HepG2 (cell line): Measurements from ENCODE around the gene OR1J1. TPM values are rescaled to one million over a fixed set of nuclear protein-coding genes. Genes with fewer than 3 reads are reported as not detected.

Experiments used
- ATF6 ChIP-seq: sonication (generic); formaldehyde crosslinking; conservative IDR thresholded peaks from 2 replicates; pipeline ENCODE4 v1.4.0; 2020; ENCODE audit warnings: missing genetic modification reagents
- BCL6 ChIP-seq: IDR thresholded peaks from 2 replicates; pipeline ENCODE4 v1.6.1; 2016; ENCODE audit warnings: missing genetic modification reagents, missing compliant biosample characterization
- HES4 ChIP-seq: sonication (generic); formaldehyde crosslinking; IDR thresholded peaks from 2 replicates; pipeline ENCODE4 v1.9.0; 2021; ENCODE audit warnings: mild to moderate bottlenecking, missing genetic modification reagents, borderline replicate concordance
- HNF4A ChIP-seq: sonication (generic); formaldehyde crosslinking; IDR thresholded peaks from 2 replicates; pipeline ENCODE4 v1.4.0; 2020; ENCODE audit warnings: missing genetic modification reagents
- KDM6A ChIP-seq: IDR thresholded peaks from 2 replicates; pipeline ENCODE4 v1.6.1; 2016; ENCODE audit warnings: low read depth
- MTF1 ChIP-seq: sonication (generic); formaldehyde crosslinking; IDR thresholded peaks from 2 replicates; pipeline ENCODE4 v1.5.0; 2020; ENCODE audit warnings: missing genetic modification reagents
- PHF20 ChIP-seq: sonication (generic); formaldehyde crosslinking; IDR thresholded peaks from 2 replicates; pipeline ENCODE4 v1.5.0; 2020; ENCODE audit warnings: mild to moderate bottlenecking, missing genetic modification reagents
- PITX1 ChIP-seq: sonication (generic); formaldehyde crosslinking; IDR thresholded peaks from 2 replicates; pipeline ENCODE4 v1.5.1; 2020; ENCODE audit warnings: mild to moderate bottlenecking, missing genetic modification reagents
- POLR2AphosphoS5 ChIP-seq: IDR thresholded peaks from 2 replicates; pipeline ENCODE4 v1.6.1; 2012; ENCODE audit warnings: low read depth, low read length
- STAG1 ChIP-seq: sonication (generic); formaldehyde crosslinking; IDR thresholded peaks from 2 replicates; pipeline ENCODE4 v1.4.0; 2020; ENCODE audit warnings: missing genetic modification reagents
- polyA plus RNA-seq, 8 experiments: library from polyadenylated mRNA; depleted of rRNA in 3 of 8; stranded (reverse) in 7 of 8; unstranded in 1 of 8; fragments of >200 nt; fragmentation: Illumina TruSeq in 4 of 8; extraction: Trizol in 4 of 8; gene quantifications; 2 replicates each; pipeline versions ENCODE4 v1.2.1 to v1.2.3, GENCODE V29; 2011 to 2016; ENCODE audit warnings: low read depth in 4 of 8, missing spikeins in 1 of 8, mixed read lengths in 1 of 8; ENCODE audit not compliant: insufficient read depth in 1 of 8
- total RNA-seq, 5 experiments: library from RNA; depleted of rRNA; stranded (reverse); fragments of >200 nt; fragmentation: Illumina TruSeq; extraction: Trizol; gene quantifications; 2 replicates each; pipeline ENCODE4 v1.2.3, GENCODE V29; 2016; ENCODE audit warnings: low read depth in 1 of 5
- TF ChIP-seq, protein P1 (sequence below): sonication (generic); formaldehyde crosslinking; IDR thresholded peaks from 2 replicates; pipeline ENCODE4 v1.8.1; 2022; ENCODE audit warnings: mild to moderate bottlenecking, missing genetic modification reagents
- TF ChIP-seq, protein P2 (sequence below): IDR thresholded peaks from 2 replicates; pipeline ENCODE4 v1.6.1; 2018; ENCODE audit warnings: missing genetic modification reagents, mild to moderate bottlenecking, missing compliant biosample characterization
- TF ChIP-seq, protein P3 (sequence below): sonication (generic); formaldehyde crosslinking; IDR thresholded peaks from 2 replicates; pipeline ENCODE4 v1.4.0; 2020; ENCODE audit warnings: mild to moderate bottlenecking, missing genetic modification reagents
- TF ChIP-seq, protein P4 (sequence below): sonication (generic); formaldehyde crosslinking; IDR thresholded peaks from 2 replicates; pipeline ENCODE4 v1.4.0; 2020; ENCODE audit warnings: mild to moderate bottlenecking, missing genetic modification reagents

Gene OR1J1
- total and polyA plus RNA-seq, 2 of the 13 experiments (the other 11 are each of a cell fraction or from before 2014, with no cell fraction given), result not detected

- TF ChIP-seq MTF1 (CRISPR knock-in tag), result no peak
- 0 out of 2 replicates have a peak, but pooled peaks have one; percentile 28 for TF ChIP-seq HES4 (CRISPR knock-in tag)
- TF ChIP-seq HNF4A (CRISPR knock-in tag), result no peak
- TF ChIP-seq, protein P1, sequence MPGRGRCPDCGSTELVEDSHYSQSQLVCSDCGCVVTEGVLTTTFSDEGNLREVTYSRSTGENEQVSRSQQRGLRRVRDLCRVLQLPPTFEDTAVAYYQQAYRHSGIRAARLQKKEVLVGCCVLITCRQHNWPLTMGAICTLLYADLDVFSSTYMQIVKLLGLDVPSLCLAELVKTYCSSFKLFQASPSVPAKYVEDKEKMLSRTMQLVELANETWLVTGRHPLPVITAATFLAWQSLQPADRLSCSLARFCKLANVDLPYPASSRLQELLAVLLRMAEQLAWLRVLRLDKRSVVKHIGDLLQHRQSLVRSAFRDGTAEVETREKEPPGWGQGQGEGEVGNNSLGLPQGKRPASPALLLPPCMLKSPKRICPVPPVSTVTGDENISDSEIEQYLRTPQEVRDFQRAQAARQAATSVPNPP (CRISPR knock-in tag), result no peak
- no peak for TF ChIP-seq ATF6
- TF ChIP-seq BCL6 (CRISPR knock-in tag), result no peak
- no peak for TF ChIP-seq KDM6A (CRISPR knock-in tag)
- peak; percentile 50 for TF ChIP-seq POLR2AphosphoS5
- TF ChIP-seq, protein P2, sequence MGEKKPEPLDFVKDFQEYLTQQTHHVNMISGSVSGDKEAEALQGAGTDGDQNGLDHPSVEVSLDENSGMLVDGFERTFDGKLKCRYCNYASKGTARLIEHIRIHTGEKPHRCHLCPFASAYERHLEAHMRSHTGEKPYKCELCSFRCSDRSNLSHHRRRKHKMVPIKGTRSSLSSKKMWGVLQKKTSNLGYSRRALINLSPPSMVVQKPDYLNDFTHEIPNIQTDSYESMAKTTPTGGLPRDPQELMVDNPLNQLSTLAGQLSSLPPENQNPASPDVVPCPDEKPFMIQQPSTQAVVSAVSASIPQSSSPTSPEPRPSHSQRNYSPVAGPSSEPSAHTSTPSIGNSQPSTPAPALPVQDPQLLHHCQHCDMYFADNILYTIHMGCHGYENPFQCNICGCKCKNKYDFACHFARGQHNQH (CRISPR knock-in tag), result peak; percentile 34; the same call in 1 of the 2 replicates
- TF ChIP-seq STAG1 (CRISPR knock-in tag), result 0 out of 2 replicates have a peak, but pooled peaks have one; percentile 6
- peak; percentile 52; the same call in 1 of the 2 replicates for TF ChIP-seq PHF20 (CRISPR knock-in tag)
- TF ChIP-seq PITX1 (CRISPR knock-in tag), result peak; percentile 82; the same call in 1 of the 2 replicates
- TF ChIP-seq, protein P3, sequence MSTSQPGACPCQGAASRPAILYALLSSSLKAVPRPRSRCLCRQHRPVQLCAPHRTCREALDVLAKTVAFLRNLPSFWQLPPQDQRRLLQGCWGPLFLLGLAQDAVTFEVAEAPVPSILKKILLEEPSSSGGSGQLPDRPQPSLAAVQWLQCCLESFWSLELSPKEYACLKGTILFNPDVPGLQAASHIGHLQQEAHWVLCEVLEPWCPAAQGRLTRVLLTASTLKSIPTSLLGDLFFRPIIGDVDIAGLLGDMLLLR, result no peak
- TF ChIP-seq, protein P4, sequence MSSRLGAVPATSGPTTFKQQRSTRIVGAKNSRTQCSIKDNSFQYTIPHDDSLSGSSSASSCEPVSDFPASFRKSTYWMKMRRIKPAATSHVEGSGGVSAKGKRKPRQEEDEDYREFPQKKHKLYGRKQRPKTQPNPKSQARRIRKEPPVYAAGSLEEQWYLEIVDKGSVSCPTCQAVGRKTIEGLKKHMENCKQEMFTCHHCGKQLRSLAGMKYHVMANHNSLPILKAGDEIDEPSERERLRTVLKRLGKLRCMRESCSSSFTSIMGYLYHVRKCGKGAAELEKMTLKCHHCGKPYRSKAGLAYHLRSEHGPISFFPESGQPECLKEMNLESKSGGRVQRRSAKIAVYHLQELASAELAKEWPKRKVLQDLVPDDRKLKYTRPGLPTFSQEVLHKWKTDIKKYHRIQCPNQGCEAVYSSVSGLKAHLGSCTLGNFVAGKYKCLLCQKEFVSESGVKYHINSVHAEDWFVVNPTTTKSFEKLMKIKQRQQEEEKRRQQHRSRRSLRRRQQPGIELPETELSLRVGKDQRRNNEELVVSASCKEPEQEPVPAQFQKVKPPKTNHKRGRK (CRISPR knock-in tag), result no peak
These were observed 13.7 kb downstream of the OR1J1 start (continued) for GRCh38 chr9:122463828-122464632.
